T-helper 9 cell (primary cell): ENCODE results near the gene FAM171A1.
"Not testable (repeated sequence)": the region's sequence is repeated elsewhere in the genome, so short reads cannot be mapped to it uniquely, and the experiment has no call there.

Experiments
- DNase-seq: peaks from one replicate; pipeline ENCODE4 v3.0.0-alpha.2; 2020

FAM171A1 gene

DNA sequence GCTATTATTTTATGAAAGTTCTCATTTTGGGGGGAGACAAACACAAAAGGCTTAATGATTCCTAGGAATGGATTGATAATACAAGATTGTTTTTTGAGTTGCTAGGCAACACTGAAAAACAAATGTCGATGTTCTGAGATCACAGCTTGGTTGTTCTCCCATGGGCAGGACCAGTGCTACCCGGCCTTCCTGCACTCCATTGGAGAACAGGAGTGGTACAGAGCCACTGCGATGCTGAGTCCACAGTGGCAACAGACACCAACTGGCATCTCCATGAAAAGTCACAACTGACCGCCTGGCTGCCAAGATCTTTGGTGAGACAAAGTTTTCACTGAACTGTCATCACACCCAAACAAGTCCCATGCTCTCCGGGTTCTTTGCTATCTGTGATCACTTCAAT lies 133.7 kb downstream of the FAM171A1 start:
- DNase-seq = no peak

- DNase-seq = no peak
Observed at GRCh38 chr10:15236340-15236739, 134.7 kb downstream of the FAM171A1 start.

- no peak for DNase-seq
Observed at GRCh38 chr10:15232279-15232678, 138.8 kb downstream of the FAM171A1 start.

GRCh38 chr10:15231426-15231825 lies 139.7 kb downstream of the FAM171A1 start:
- no peak for DNase-seq

DNA sequence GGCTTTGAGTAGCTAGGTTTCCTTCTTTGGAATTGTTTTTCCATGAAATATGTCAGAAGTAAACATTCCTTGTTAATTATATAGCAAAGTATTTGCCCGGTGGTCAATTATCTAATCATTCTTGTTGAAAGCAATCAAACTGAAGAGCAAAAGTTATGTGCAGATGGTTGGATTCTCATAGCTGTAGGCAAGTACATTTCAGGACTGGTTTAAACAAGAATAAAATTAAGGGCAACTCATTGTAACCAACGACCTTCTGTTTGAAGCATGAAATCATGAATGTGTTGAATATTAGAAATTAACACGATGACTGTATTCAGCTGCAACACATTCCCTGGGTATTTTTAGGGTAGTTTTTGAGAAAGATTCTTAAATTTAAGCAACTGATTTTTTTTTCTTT lies 140.8 kb downstream of the FAM171A1 start:
- DNase-seq = no peak

DNA sequence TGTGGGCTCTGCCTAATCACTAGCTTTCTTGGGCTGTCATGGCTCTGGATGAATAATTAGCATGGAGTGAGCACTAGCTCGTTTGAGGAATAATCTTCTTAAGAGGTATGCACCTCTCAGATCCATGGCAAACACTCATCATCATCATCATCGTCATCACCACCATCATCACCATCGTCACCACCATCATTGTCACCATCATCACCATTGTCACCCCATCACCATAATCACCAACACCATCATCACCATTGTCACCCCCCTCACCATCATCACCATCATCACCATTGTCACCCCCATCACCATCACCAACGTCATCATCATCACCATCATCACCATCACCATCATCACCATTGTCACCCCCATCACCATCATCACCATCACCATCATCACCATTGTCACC lies 141.8 kb downstream of the FAM171A1 start:
- DNase-seq = no peak

DNA sequence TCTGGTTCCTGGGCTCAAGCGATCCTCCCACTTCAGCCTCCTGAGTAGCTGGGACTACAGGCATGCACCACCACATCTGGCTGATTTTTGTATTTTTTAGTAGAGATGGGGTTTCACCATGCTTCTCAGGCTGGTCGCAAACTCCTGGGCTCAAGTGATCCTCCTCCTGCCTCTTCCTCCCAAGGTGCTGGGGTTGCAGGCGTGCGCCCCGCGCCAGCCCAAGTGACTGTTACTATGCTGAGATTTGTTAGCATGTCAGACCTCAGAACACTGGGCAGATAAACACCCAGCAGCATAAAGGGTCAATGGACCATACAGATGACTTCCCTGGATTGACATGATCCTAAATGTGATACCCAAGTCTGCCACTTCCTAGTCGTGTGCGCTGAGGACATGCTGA lies 142.7 kb downstream of the FAM171A1 start:
- DNase-seq = no peak

- DNase-seq = no peak
Observed at GRCh38 chr10:15227611-15228372, 143.3 kb downstream of the FAM171A1 start.

GRCh38 chr10:15225511-15225910 lies 145.6 kb downstream of the FAM171A1 start:
- DNase-seq = no peak

- no peak for DNase-seq
Observed at GRCh38 chr10:15224948-15225347, 146.1 kb downstream of the FAM171A1 start.

DNA sequence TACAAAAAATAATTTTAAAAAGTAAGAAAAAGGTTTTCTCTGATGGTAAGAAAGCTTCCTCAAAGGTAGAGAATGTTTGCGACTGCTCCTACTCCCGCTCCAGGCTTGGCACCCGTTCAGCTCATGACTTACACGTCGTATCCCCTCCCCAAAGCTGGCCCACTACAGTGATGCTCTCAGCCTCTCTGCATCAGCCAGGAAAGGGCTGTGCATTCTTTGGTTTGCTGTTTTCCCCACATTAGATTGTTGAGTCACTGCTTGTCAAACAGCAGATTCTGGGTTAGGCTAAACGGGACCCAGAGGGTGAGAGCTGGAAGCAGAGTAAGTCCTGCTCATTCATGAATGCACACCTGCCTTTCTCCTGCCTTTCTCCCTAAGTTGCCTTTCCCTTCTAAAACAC lies 147.9 kb downstream of the FAM171A1 start:
- no peak for DNase-seq

- no peak for DNase-seq
Observed at GRCh38 chr10:15222511-15222910, 148.6 kb downstream of the FAM171A1 start.

GRCh38 chr10:15220445-15220844 lies 150.6 kb downstream of the FAM171A1 start:
- no peak for DNase-seq

DNA sequence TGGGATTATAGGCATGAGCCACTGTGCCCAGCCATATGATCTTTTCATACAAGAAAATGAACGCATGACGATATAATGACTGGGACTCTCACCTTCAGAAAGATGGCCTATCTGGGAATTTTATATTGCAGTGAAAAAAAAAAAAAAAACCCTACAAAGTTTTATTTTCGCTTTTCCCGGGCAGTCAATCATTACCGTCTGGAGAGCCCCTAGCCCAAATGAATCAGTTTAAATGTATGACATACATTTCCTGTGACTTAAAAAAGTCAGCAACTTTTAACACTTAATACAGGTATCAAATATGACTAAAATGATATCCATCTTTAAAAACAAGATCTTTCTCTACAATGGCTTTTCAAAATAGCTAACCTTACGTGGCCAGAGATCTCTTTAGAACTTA lies 154.4 kb downstream of the FAM171A1 start:
- no peak for DNase-seq

DNA sequence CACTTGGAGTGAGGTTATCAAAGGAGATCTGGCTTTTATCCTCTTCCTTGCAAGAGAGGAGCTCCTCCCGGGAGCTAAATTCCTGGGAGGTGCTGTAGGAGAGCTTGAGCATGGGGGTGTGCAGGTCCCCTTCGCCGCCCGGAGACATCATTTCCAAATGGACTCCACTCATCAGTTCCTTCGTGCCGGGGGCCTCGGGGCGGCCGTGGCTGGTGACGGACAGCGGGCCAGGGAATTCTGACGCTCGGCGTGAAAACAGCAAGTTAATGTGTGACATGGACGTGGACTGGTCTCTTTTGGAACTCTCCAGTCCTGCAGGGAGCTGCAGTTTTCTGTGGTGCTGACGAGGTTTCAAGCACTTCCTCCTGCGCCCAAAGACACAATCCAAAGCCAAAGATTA lies 156.9 kb downstream of the FAM171A1 start:
- DNase-seq = no peak

GRCh38 chr10:15213461-15213861 lies 157.6 kb downstream of the FAM171A1 start:
- no peak for DNase-seq

DNA sequence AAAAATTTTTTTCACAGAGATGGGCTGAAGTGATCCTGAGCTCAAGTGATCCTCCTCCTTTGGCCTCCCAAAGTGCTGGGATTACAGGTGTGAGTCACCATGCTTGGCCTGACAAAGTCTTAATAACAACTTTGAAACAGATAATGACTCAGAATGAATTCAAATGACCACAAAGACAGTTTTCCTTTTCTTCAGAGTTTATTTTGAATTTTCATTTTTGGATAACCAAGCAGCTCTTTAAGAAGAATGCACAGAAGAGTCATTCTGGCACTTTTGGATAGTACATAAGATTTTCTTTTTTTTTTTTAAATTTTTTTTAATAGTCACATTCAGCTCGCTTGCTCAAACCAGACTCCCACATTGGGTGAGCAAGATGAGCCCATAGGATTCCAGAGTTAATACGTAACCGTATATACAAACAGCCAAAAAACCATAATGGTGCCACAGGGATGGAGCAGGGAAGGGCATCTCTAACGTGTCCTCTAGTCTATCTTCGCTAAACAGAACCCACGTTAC lies 159.6 kb downstream of the FAM171A1 start:
- no peak for DNase-seq

DNA sequence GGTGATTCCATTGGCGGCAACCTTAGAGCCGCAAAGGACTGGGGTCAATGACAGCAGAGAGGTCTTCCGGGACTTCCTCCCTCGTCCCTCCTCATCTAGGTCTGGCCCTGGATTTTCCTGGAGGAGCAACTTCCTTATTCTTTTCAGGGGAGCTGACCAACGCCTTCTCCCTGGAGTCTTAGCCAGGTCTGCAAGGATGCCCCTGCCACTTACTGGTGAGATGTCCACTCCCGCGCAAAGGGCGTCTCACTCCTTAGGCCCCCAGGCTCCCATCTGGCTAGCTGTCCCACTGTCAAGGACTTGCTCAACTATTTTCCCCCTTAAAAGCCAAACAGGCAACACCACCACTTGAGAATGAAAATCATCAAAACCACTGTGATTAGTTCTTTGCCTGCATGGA lies 160.6 kb downstream of the FAM171A1 start:
- no peak for DNase-seq

- peak; percentile 83 for DNase-seq
Observed at GRCh38 chr10:15209827-15210509, 161.1 kb downstream of the FAM171A1 start.

DNA sequence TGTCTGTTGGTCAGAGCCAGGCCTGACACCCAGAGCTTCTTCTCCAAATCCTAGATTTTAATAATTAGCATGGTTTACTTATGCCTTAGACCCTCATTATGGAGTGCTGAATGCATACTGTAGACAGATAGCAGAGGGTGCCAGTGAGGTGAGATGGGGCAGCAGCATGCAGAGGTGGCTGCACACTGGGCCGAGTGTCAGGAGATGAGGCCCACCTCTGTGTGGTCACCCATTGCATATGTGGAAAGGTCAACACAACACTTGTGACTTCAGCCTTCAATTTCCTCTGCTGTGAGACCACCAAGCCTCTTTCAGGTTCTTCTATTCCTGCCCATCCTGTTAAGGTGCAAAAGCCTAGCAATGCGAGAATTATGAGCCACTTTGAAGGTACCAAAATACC lies 162.9 kb downstream of the FAM171A1 start:
- no peak for DNase-seq

- not testable (repeated sequence) for DNase-seq
Observed at GRCh38 chr10:15207410-15207809, 163.7 kb downstream of the FAM171A1 start.

GRCh38 chr10:15202639-15203038 lies 168.4 kb downstream of the FAM171A1 start:
- DNase-seq = no peak

- DNase-seq = not testable (repeated sequence)
Observed at GRCh38 chr10:15202301-15202621, 168.8 kb downstream of the FAM171A1 start.

DNA sequence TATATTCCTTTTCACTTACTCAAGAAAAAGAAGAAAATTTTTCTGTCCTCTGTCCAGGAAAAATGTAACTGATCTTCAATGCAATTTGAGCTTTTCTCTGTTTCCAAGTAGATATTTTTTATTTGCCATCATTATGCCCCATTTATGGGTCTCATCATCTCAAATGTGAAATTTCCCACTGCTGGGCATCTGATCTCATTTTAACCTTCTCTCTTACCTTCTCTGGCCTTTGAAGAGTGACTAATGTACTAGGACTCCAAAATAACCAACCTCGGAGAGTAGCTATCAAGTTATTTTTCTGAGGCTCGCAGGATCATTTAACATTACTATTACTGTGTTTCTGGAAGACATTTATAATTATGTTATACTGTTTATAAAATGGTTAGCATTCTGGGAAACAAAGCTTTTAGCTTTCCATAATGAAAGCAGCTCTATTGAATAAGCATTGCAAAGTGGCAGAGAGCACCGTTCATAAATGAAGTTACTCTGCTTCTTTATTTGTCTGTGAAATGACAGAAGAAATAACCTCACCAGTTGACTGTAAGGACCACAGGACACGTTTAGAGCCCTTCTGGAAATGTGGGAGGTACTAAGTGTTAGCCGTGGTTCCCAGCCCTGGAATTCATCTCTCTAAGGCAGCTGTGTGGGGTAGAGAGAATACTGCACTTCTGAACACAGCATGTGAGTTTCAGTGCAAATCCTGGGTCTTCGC lies 169.3 kb downstream of the FAM171A1 start:
- DNase-seq = no peak
